GM23338 (cell line): ENCODE results near the gene PEPD.

Experiments used
- EZH2 ChIP-seq: fragments of 200-600 bp; sonication (generic); IDR thresholded peaks from one replicate; pipeline ENCODE4 v1.8.0; 2017; ENCODE audit warnings: antibody characterized with exemption, mild to moderate bottlenecking, low read depth; ENCODE audit not compliant: unreplicated experiment
- EZH2phosphoT487 ChIP-seq: fragments of 200-600 bp; sonication (generic); IDR thresholded peaks from one replicate; pipeline ENCODE4 v1.8.1; 2018; ENCODE audit warnings: antibody characterized with exemption; ENCODE audit not compliant: unreplicated experiment
- POLR2AphosphoS5 ChIP-seq: IDR thresholded peaks from 2 replicates; pipeline ENCODE4 v1.6.1; 2016; ENCODE audit warnings: antibody characterized with exemption, low read depth
- ZNF114 ChIP-seq: fragments of 250-450 bp; sonication (Bioruptor Pico); IDR thresholded peaks from 2 replicates; pipeline ENCODE4 v1.5.0; 2020; ENCODE audit warnings: mild to moderate bottlenecking, moderate library complexity
- TF ChIP-seq, protein P1 (sequence below), 2 experiments: fragments of 200-600 bp in 1 of 2; sonication (generic) in 1 of 2; conservative IDR thresholded peaks; 2 replicates each; pipeline versions ENCODE4 v1.5.1 to v1.6.1; 2016 to 2017; ENCODE audit warnings: antibody characterized with exemption in 2 of 2, low read depth in 2 of 2, mild to moderate bottlenecking in 2 of 2, moderate library complexity in 1 of 2

DNA sequence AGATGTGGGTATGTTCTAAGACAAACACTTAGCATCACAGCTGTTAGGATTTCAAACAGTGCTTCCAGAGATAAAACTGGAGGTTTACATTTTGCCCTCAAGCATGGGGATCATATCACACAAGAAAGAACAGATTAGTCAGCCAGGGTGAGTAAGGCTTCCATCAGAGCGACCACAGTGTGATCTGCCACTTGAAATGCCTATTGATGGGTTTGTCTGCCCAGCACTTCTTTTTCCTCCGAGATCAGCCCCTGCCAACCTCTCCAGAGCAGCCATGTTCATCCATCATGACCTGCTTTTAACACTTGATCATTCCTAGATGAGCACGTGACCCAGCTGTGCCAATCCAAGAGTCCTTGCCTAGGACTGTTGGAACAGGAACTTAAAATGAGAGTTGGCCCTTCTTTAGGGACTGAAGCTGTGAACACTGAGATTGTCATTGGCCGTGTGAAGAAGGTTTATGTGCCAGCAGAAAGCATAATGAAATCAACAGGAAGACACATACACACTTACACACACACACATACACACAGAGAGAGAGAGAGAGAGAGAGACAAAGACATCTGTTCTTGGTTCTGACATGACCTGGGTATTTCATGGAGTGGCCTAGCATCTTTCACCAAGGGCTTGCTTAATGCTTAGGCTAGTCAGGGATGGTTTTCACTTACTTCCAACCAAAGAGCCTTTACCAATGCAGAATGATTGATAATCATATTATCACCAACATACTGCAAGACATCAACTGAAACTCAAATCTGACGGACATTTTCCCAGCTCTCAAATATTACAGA, 153.3 kb downstream of the PEPD start:
- TF ChIP-seq ZNF114 (CRISPR knock-in tag) (no peak), EZH2phosphoT487 (no peak), EZH2 (no peak), POLR2AphosphoS5 (no peak)
- TF ChIP-seq, protein P1, sequence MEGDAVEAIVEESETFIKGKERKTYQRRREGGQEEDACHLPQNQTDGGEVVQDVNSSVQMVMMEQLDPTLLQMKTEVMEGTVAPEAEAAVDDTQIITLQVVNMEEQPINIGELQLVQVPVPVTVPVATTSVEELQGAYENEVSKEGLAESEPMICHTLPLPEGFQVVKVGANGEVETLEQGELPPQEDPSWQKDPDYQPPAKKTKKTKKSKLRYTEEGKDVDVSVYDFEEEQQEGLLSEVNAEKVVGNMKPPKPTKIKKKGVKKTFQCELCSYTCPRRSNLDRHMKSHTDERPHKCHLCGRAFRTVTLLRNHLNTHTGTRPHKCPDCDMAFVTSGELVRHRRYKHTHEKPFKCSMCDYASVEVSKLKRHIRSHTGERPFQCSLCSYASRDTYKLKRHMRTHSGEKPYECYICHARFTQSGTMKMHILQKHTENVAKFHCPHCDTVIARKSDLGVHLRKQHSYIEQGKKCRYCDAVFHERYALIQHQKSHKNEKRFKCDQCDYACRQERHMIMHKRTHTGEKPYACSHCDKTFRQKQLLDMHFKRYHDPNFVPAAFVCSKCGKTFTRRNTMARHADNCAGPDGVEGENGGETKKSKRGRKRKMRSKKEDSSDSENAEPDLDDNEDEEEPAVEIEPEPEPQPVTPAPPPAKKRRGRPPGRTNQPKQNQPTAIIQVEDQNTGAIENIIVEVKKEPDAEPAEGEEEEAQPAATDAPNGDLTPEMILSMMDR (conservative IDR thresholded peaks at IDR 0.05; ENCODE audit: low read depth in 2 of 2) = no peak
